T follicular helper cell (primary cell): ENCODE results near the gene VPS54.

Source experiments
- DNase-seq: peaks from one replicate; pipeline ENCODE4 v3.0.0-alpha.2; 2020; ENCODE audit warnings: low read depth

VPS54 gene

DNA sequence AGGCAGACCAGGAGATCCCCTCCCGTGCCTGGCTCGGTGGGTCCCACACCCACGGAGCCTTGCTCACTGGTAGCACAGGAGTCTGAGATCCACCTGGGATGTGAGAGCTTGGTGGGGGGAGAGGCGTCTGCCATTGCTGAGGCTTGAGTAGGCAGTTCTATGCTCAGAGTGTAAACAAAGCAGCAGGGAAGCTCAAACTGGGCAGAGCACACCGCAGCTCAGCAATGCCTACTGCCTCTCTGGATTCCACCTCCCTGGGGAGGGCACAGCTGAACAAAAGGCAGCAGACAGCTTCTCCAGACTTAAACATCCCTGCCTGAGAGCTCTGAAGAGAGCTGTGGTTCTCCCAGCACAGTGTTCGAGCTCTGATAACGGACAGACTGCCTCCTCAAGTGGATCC is 92.4 kb downstream of the VPS54 start:
- no peak for DNase-seq

DNA sequence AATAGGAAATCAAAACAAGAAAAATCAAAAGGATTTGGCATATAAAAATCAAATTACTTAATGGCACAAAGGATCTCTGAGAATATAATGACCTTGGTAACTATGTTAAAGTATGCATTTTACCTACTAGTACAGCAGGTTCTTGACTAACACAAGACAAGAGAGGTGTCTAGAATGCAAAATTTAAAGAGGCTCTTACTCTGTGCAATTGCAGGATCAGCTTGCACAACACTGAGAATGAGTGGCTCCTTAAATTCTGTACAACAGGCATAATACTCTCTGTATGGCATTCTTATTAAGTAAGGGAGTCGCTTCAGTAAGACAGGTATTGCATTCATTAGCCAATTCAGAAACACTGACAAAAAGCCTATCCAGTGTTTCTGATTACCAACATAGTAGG is 104.9 kb downstream of the VPS54 start:
- no peak for DNase-seq

DNA sequence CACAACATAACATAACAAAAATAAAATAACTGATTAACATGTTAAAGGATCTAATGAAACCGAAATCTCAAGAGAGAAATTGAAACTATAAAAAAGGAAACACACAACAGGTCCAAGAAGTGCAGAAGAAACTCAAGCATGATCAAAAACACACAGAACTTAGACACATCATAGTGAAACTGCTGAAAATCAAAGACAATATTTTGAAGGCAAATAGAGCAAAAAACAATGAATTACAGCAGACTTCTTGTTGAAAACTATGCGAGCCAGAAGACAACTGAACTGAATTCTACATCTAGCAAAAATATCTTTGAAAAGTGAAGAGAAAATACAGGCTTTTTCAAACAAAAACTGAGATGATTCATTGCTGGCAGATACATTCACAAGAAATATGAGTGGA is 116.2 kb downstream of the VPS54 start:
- DNase-seq: no peak

DNA sequence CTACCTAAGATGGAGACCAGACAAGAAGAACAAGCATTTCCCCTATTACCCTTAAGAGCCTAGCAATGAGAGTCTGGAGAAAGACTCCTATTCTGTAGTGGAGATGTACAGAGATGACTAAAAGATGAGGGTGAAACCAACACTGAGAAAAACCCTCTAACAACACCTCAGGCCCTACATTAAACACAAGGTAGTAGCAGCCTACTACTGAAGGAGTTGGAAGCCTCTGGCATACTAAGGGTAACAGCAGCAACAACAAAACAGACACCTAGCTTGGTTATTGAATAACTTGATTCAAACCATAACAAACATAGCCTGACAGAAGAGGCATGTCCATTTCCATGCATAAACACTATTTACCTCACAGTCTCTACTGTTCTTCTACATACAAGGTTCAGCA is 117.1 kb downstream of the VPS54 start:
- DNase-seq: no peak

- no peak for DNase-seq
Observed at GRCh38 chr2:63899639-63900038, 119.6 kb downstream of the VPS54 start.

DNA sequence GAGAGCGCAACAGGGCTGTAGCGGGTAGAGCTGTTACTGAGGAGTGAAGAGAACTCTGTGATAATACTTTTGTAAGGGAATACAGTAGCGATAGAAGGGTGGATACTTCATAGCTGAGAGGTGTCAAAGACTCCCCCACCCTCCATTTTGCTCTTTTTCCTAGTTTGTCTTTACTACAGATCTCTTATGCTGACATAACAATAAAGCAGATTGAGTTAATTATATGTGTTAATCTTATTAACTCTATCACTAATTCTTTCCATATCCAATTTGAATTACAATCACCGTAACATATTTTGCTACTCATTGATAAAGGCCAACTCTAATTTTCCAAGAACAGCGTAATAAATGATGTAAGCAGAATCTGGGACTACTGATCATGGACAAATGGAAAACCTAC is 120.4 kb downstream of the VPS54 start:
- no peak for DNase-seq

GRCh38 chr2:63894167-63894566 is 125.1 kb downstream of the VPS54 start:
- DNase-seq: no peak

GRCh38 chr2:63893163-63893562 is 126.1 kb downstream of the VPS54 start:
- no peak for DNase-seq

GRCh38 chr2:63891488-63892030 is 127.7 kb downstream of the VPS54 start:
- no peak for DNase-seq

DNA sequence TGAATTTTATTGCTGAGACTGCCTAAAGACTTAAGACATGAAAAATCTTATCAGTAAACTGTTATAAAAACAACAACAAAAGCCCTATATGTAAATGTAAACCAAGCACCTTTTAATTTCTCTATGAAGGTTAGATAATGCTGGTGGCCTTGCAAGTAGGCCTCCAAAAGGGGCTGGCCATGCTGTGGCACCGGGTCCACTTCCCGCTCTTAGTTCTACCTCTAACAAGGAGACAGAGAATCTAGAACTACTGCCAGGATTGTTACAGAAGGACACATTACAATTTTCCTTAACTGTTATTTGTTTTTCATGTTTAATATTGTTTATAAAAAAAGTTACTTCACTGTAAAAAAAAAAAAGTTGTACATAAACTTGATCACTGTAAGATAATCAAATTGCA is 128.6 kb downstream of the VPS54 start:
- no peak for DNase-seq

DNA sequence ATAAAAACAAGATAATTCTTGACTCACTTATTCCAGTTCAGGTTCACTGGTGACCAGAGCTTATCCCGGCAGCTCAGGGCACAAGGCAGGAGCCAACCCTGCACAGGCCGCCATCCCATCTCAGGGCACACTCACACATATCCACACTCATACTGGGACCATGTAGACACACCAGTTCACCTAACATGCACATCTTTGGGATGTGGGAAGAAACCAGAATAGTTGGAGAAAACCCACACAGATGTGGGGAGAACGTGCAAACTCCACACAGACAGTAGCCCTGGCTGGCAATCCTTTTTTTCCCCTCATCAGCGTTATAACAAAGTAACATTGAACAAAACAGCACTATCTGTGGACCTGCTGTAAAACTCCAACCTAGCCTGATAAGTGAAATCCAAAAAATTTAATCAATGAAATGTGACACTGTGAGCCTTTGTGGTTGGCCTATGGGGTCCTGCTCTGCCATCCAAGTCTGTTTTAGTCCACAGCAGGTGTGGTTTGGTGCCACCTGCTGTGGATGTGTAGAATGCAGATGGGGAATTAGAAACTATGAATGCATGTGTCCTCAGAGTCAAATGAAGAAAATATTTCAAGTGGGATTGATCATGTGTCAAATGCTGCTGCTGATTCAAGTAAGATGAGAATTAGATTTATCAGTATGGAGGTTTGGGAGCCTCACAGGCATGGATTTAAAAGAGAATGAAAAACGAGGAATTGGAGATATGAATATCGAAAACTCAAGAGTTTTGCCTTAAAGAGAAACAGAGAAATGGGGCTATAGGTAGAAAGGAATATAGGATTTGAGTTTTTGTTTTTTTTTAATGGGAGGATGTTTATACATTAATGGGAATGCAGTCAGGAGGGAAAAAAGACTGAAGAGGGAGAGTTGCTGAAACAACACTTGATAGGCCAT is 130.5 kb downstream of the VPS54 start:
- DNase-seq: peak; percentile 3

DNA sequence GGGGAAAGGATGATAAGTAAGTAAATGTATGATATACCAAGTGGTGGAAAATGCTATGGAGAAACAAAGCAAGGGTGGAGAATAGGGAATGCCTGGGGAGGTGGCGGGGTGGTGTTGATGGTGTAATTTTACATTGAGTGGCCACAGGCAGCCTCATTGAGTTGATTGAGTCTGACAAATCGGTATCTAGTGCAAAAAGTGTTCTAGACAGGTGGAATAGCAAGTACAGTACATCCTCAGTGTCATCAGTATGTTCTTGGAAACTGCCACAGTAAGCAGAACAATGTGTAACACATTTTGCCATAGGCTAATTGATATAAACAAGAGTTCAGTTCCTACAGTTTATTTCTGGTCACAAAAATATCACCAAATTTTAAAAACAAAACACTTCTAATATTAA is 131.2 kb downstream of the VPS54 start:
- no peak for DNase-seq

GRCh38 chr2:63886445-63886844 is 132.8 kb downstream of the VPS54 start:
- DNase-seq: no peak

DNA sequence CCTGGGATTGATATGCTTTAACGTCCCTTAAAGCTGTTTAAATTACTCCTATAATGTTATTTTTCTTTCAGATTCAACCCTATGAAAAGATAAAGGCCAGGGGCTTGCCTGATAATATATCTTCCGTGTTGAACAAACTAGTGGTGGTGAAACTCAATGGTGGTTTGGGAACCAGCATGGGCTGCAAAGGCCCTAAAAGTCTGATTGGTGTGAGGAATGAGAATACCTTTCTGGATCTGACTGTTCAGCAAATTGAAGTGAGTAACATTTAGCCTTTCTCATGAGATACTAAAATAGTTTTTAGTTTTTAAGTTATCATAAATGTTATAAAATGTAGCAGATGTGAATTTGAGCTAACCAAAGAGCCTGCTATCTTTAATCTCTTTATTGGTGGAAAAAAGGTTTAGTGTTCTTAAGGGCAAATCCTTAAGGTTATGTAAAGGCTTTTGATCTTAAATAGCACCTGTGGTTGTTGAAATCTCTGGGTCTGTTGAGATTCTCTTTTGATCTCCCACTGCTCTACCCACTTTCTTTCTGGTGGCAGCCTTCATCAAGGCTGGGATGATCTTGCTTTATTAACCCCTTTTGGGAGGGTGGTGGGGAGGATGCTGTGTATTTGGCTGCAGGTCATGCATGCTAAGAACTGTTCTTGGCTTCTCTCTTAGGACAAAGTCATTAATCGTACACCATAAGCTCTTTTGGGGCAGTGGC is 136.7 kb downstream of the VPS54 start:
- no peak for DNase-seq

DNA sequence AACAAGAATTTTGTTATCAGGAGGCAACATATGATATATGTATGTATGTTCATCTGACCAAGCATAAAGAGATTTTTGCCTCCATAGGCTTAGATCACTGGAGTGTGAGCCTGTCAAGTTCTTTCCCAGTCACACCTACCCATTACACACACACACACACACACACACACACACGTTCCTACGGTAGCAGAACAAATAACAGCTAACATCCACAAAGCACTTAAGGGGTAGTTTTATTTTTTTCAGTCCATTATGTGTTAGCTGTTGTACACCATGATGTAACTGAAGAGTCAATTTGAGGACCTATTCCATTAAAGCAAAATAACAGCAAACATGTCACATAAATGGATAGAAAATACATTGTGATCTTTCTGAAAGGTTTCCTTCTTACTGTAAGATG is 138.0 kb downstream of the VPS54 start:
- no peak for DNase-seq

GRCh38 chr2:63880625-63881024 is 138.6 kb downstream of the VPS54 start:
- no peak for DNase-seq

DNA sequence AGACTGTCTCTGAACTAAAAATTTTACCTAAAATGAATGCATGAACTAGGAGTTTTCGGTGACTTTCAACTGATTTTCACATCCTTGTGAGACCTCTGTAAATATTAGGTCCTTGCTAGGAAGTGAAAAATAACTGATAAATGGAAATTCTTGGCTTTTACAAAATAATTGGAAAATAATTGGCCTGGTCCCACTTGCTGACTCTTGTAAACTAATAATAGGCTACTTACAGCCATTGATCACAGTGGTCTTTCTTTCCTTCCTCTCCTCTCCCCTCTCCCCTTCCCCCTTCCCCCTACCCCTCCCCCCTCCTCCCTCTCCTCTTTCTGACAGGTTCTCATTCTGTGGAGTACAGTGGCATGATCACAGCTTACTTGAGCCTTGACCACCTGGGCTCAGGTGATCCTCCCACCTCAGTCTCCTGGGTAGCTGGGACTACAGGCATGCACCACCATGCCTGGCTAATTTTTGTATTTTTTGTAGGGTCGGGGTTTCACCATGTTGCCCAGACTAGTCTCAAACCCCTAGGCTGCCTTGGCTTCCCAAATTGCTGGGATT is 139.3 kb downstream of the VPS54 start:
- DNase-seq: no peak

DNA sequence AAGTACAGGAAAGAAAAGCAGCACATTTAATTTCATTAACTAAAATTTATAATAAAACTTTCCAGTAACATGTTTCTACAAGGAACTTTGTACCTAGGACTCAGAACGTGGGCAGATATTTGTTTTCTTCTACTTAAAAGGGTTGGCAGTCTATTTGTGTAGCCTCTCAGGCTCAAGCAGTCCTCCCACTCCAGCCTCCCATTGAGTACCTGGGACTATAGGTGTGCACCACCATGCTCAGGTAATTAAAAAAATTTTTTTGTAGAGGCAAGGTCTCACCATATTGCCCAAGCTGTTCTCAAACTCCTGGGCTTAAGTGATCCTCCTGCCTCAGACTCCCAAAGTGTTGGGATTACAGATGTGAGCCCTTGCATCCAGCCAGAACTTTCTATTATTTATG is 140.7 kb downstream of the VPS54 start:
- no peak for DNase-seq

DNA sequence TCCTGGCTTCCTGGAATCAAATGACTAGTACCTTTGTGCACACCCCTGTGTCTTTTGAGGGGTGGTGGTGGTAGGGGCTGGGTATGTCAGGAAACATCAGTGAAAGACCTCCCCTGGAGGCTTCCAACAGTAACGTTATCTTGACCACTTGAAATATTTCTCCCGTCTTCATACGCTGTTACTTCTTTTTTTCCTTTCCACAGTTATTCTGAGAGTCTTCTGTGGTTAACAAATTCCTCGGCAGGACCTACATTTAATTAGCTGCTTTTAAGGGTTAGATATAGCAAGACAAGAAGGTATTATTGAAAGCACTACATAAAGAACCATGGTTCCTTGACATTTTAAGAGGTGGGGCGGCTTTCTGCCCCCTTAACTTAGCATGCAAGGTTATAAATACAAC is 142.9 kb downstream of the VPS54 start:
- no peak for DNase-seq

- DNase-seq: no peak
Observed at GRCh38 chr2:63875559-63876245, 143.5 kb downstream of the VPS54 start.

GRCh38 chr2:63875131-63875527 is 144.1 kb downstream of the VPS54 start:
- no peak for DNase-seq
